SK-N-SH (cell line): ENCODE data around the gene OCEL1. TPM values are rescaled to one million over a fixed set of nuclear protein-coding genes. Genes with fewer than 3 reads are reported as not detected.

Experiments used
- CTCF ChIA-PET: fragments of 300-600, 350-600 bp; formaldehyde crosslinking; extraction: SDS; loops from one replicate; lab custom pipeline; 2021; lab: Yijun Ruan, JAX
- POLR2A ChIA-PET: fragments of 350-600 bp; sonication (Branson Sonifier 250); formaldehyde crosslinking; extraction: SDS; loops from one replicate; lab custom pipeline; 2020; ENCODE audit warnings: antibody characterized with exemption, inconsistent platforms; lab: Yijun Ruan, JAX
- DNase-seq: peaks from one replicate; pipeline ENCODE4 v3.0.0; 2012
- H2AFZ ChIP-seq: fragments of 200-600 bp; sonication (generic); 2 replicates; pipeline ENCODE4 v1.8.1; 2016; ENCODE audit warnings: antibody characterized with exemption, mild to moderate bottlenecking, low read depth
- H3F3A ChIP-seq: fragments of 200-600 bp; sonication (generic); replicated peaks from 2 replicates; pipeline ENCODE3; 2016; ENCODE audit warnings: antibody characterized with exemption, mild to moderate bottlenecking; ENCODE audit not compliant: insufficient read depth
- H3K27ac ChIP-seq, 2 experiments: fragments of 200-500 bp in 1 of 2; fragments of 200-600 bp in 1 of 2; sonication (Bioruptor generic) in 1 of 2; sonication (generic), shearing (Covaris generic) in 1 of 2; 2 replicates each; pipeline versions ENCODE4 v1.5.1 to v1.6.1; 2014 to 2016; ENCODE audit warnings: low read depth in 2 of 2, inconsistent platforms in 1 of 2, low read length in 1 of 2, mild to moderate bottlenecking in 1 of 2, mixed read lengths in 1 of 2
- H3K27me3 ChIP-seq: fragments of 200-600 bp; sonication (generic), shearing (Covaris generic); 2 replicates; pipeline ENCODE4 v1.6.1; 2016; ENCODE audit warnings: mixed run types; ENCODE audit not compliant: insufficient read depth
- H3K36me3 ChIP-seq, 2 experiments: fragments of 200-500 bp in 1 of 2; fragments of 200-600 bp in 1 of 2; sonication (Bioruptor generic) in 1 of 2; sonication (generic) in 1 of 2; replicated peaks in 1 of 2; 2 replicates each; pipeline versions ENCODE3 to v1.5.1; 2014 to 2016; ENCODE audit warnings: low read length in 1 of 2, mild to moderate bottlenecking in 1 of 2; ENCODE audit not compliant: insufficient read depth in 2 of 2, control insufficient read depth in 1 of 2
- H3K4me1 ChIP-seq, 2 experiments: fragments of 200-500 bp in 1 of 2; fragments of 200-600 bp in 1 of 2; sonication (Bioruptor generic) in 1 of 2; sonication (generic), shearing (Covaris generic) in 1 of 2; 2 replicates each; pipeline versions ENCODE4 v1.5.1 to v1.6.1; 2014 to 2016; ENCODE audit warnings: low read depth in 1 of 2, low read length in 1 of 2, mixed run types in 1 of 2; ENCODE audit not compliant: insufficient read depth in 2 of 2, control insufficient read depth in 1 of 2
- H3K4me2 ChIP-seq: fragments of 200-600 bp; sonication (generic), shearing (Covaris generic); 2 replicates; pipeline ENCODE4 v1.6.1; 2017; ENCODE audit warnings: mixed run types
- H3K4me3 ChIP-seq, 2 experiments: fragments of 200-500 bp in 1 of 2; fragments of 200-600 bp in 1 of 2; sonication (Bioruptor generic) in 1 of 2; sonication (generic), shearing (Covaris generic) in 1 of 2; 2 replicates each; pipeline versions ENCODE4 v1.5.1 to v1.8.1; 2014 to 2016; ENCODE audit warnings: low read depth in 2 of 2, inconsistent platforms in 1 of 2, low read length in 1 of 2, mild to moderate bottlenecking in 1 of 2, mixed read lengths in 1 of 2, moderate library complexity in 1 of 2
- H3K79me2 ChIP-seq: fragments of 200-600 bp; sonication (generic); 2 replicates; pipeline ENCODE4 v1.8.1; 2017; ENCODE audit warnings: mild to moderate bottlenecking; ENCODE audit not compliant: insufficient read depth
- H3K9ac ChIP-seq: fragments of 200-600 bp; sonication (generic); 2 replicates; pipeline ENCODE4 v1.6.1; 2017; ENCODE audit warnings: mixed run types
- H3K9me2 ChIP-seq: fragments of 200-600 bp; sonication (generic); 2 replicates; pipeline ENCODE4 v1.6.1; 2017; ENCODE audit warnings: mixed run types
- H3K9me3 ChIP-seq: fragments of 200-600 bp; sonication (generic); 2 replicates; pipeline ENCODE4 v1.6.1; 2017; ENCODE audit warnings: mixed run types, mild to moderate bottlenecking, moderate library complexity
- H4K20me1 ChIP-seq: fragments of 200-600 bp; sonication (generic); 2 replicates; pipeline ENCODE4 v1.6.1; 2017; ENCODE audit warnings: mild to moderate bottlenecking, mixed run types; ENCODE audit not compliant: insufficient read depth
- CHD2 ChIP-seq: fragments of 150-350 bp; IDR thresholded peaks from 2 replicates; pipeline ENCODE4 v1.6.1; 2018; ENCODE audit warnings: low read length; ENCODE audit not compliant: partially characterized antibody
- ELF1 ChIP-seq: IDR thresholded peaks from 2 replicates; pipeline ENCODE4 v1.4.0; 2012
- EP300 ChIP-seq, 2 experiments: IDR thresholded peaks; 2 replicates each; pipeline versions ENCODE4 v1.4.0 to v1.6.1; 2012; ENCODE audit warnings: borderline replicate concordance in 1 of 2, low read depth in 1 of 2, low read length in 1 of 2
- EZH2phosphoT487 ChIP-seq: fragments of 200-600 bp; sonication (generic); IDR thresholded peaks from 2 replicates; pipeline ENCODE4 v1.6.1; 2017; ENCODE audit warnings: low read depth, mixed run types, mild to moderate bottlenecking, antibody characterized with exemption, moderate library complexity, borderline replicate concordance
- FOSL2 ChIP-seq: IDR thresholded peaks from 2 replicates; pipeline ENCODE4 v1.4.0; 2012; ENCODE audit warnings: low read depth, mild to moderate bottlenecking, moderate library complexity, borderline replicate concordance
- FOXJ3 ChIP-seq: sonication (generic); formaldehyde crosslinking; IDR thresholded peaks from 2 replicates; pipeline ENCODE4 v1.5.1; 2020; ENCODE audit warnings: mild to moderate bottlenecking, missing genetic modification reagents
- GABPA ChIP-seq: IDR thresholded peaks from 2 replicates; pipeline ENCODE4 v1.4.0; 2012; ENCODE audit warnings: low read depth, mild to moderate bottlenecking
- GATA2 ChIP-seq: sonication (generic); formaldehyde crosslinking; IDR thresholded peaks from 2 replicates; pipeline ENCODE4 v1.5.0; 2020; ENCODE audit warnings: mild to moderate bottlenecking, missing genetic modification reagents
- JUND ChIP-seq: IDR thresholded peaks from 2 replicates; pipeline ENCODE4 v1.4.0; 2012
- MEF2A ChIP-seq: IDR thresholded peaks from 2 replicates; pipeline ENCODE4 v1.4.0; 2012; ENCODE audit warnings: low read depth, borderline replicate concordance
- MXI1 ChIP-seq: IDR thresholded peaks from 2 replicates; pipeline ENCODE4 v1.6.1; 2012; ENCODE audit warnings: mild to moderate bottlenecking, low read depth, low read length, improper control_type of control experiment
- NFIC ChIP-seq: IDR thresholded peaks from 2 replicates; pipeline ENCODE4 v1.4.0; 2012; ENCODE audit warnings: borderline replicate concordance
- POLR2AphosphoS5 ChIP-seq: IDR thresholded peaks from 2 replicates; pipeline ENCODE4 v1.6.1; 2012; ENCODE audit warnings: low read depth, low read length
- RXRA ChIP-seq: IDR thresholded peaks from 2 replicates; pipeline ENCODE4 v1.4.0; 2012; ENCODE audit warnings: low read depth, mild to moderate bottlenecking, borderline replicate concordance
- SMC3 ChIP-seq: IDR thresholded peaks from 2 replicates; pipeline ENCODE4 v1.6.1; 2012; ENCODE audit warnings: low read depth, low read length, improper control_type of control experiment
- YY1 ChIP-seq: IDR thresholded peaks from 2 replicates; pipeline ENCODE4 v1.4.0; 2012; ENCODE audit warnings: low read depth, mild to moderate bottlenecking
- WGBS: methylation state at CpG from one replicate; pipeline ENCODE4 v1.1.6; 2017; ENCODE audit warnings: low lambda C conversion rate; 5-methylcytosine and 5-hydroxymethylcytosine counted together
- polyA plus RNA-seq, 3 experiments: library from polyadenylated mRNA; depleted of rRNA; stranded (reverse); fragments of >200 nt; gene quantifications; 2 replicates each; pipeline ENCODE4 v1.2.3, GENCODE V29; 2012
- TF ChIP-seq, protein P1 (sequence below): fragments of 150-350 bp; IDR thresholded peaks from 2 replicates; pipeline ENCODE4 v1.6.1; 2017; ENCODE audit warnings: antibody characterized with exemption, low read length, low read depth, borderline replicate concordance
- TF ChIP-seq, protein P2 (sequence below): IDR thresholded peaks from 2 replicates; pipeline ENCODE4; 2012
- TF ChIP-seq, protein P3 (sequence below): fragments of 150-350 bp; IDR thresholded peaks from 2 replicates; pipeline ENCODE4 v1.6.1; 2016; ENCODE audit warnings: mild to moderate bottlenecking, low read depth, low read length

The OCEL1 gene
- polyA plus RNA-seq, 1 of the 3 experiments (the other 2 are of a cell fraction) = 9.8 TPM

DNA sequence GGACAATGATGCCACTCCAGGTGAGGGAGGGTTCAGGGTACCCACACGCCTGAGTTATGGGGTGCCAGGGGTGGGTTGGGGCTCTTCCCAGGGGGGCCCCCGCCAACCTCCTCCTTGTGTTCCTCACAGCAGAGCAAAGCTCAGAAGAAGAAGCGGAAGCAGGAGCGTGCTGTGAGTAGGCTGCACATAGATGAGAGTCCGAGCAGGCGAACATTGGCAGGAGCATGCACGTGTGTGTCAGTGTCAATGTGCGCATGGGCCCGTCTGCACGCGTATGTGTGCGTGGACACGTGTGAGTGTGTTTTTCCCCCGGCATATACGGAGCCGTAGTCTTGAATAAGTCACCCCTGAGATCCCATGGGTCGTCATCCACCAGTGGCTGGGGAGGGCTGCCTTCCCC lies 23.3 kb upstream of the OCEL1 start:
- H3K4me2 ChIP-seq = no peak overlapping the region
- no peak overlapping the region for H3K9ac ChIP-seq
- CTCF ChIA-PET = no interaction called here
- POLR2A ChIA-PET = interaction anchor here (0.7 kb wide), 1 partner anchor 543 kb away, joined by 5 read pairs; no protein-coding TSS in a partner anchor
- WGBS = 94% methylated on average over 15 of the region's 17 CpGs
- H3K9me3 ChIP-seq = no peaks in the 10 kb centered on the region
- H3K4me1 ChIP-seq = no peaks in the 10 kb centered on the region
- DNase-seq = no peak
- no peak overlapping the region for H3K4me3 ChIP-seq
- H3K9me2 ChIP-seq = no peaks in the 10 kb centered on the region
- H3K36me3 ChIP-seq = peaks cover 12 to 35% of the 10 kb centered on the region in 2 experiments
- TF ChIP-seq, protein P1, sequence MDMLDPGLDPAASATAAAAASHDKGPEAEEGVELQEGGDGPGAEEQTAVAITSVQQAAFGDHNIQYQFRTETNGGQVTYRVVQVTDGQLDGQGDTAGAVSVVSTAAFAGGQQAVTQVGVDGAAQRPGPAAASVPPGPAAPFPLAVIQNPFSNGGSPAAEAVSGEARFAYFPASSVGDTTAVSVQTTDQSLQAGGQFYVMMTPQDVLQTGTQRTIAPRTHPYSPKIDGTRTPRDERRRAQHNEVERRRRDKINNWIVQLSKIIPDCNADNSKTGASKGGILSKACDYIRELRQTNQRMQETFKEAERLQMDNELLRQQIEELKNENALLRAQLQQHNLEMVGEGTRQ = no peak
- TF ChIP-seq EZH2phosphoT487 (no peak), MXI1 (no peak), ELF1 (no peak), GATA2 (CRISPR knock-in tag) (no peak), NFIC (no peak)
- no peak overlapping the region for H3K27ac ChIP-seq
- H2AFZ ChIP-seq = no peak overlapping the region
- H3K27me3 ChIP-seq = no peaks in the 10 kb centered on the region
- H3F3A ChIP-seq = no peaks in the 10 kb centered on the region
- H3K79me2 ChIP-seq = no peaks in the 10 kb centered on the region
- no peaks in the 10 kb centered on the region for H4K20me1 ChIP-seq

DNA sequence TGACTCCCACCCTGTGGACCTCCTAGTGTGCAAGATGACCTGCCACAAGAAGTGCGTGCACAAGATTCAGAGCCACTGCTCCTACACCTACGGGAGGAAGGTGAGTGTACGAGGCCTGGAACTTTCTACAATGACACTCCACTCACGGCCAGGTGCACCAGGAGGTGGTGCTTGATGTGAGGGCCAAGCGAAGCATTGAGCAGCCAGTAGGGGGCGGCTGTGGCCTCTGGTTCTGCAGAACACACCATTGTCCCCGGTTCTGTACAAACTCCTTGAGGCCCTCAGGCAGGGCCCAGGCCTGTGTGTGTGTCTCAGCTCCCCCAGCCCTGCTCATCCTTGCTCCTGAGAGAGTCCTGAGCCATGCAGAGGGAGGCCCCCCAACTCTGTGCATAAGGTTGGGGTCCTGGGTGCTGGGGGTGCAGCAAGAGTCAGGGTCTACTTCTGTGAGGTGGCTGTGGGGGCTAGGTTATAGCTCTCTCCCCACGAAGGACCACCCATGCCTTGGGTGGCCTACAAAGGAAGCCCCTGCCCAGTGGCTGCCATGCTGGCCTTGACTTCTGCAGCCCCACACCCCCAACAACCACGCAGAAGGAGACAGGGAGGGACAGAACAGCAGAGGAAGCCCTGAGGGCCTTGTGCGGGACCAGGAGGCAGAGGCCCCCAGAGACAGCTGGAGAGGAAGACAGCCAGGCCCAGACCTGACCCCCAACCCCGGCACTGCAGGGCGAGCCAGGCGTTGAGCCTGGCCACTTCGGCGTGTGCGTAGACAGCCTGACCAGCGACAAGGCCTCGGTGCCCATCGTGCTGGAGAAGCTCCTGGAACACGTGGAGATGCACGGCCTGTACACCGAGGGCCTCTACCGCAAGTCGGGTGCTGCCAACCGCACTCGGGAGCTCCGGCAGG lies 20.5 kb upstream of the OCEL1 start:
- POLR2A ChIA-PET = interaction anchor here (1.2 kb wide), 1 partner anchor 9 kb away, joined by 4 read pairs; the partner anchor contains the start of gene USE1
- 70% methylated on average over 2 of the region's 27 CpGs for WGBS
- TF ChIP-seq YY1 = no peak
- no peak for TF ChIP-seq JUND
- TF ChIP-seq, protein P2, sequence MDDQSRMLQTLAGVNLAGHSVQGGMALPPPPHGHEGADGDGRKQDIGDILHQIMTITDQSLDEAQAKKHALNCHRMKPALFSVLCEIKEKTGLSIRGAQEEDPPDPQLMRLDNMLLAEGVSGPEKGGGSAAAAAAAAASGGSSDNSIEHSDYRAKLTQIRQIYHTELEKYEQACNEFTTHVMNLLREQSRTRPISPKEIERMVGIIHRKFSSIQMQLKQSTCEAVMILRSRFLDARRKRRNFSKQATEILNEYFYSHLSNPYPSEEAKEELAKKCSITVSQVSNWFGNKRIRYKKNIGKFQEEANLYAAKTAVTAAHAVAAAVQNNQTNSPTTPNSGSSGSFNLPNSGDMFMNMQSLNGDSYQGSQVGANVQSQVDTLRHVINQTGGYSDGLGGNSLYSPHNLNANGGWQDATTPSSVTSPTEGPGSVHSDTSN = no peak
- no peak for TF ChIP-seq FOXJ3 (CRISPR knock-in tag)
- TF ChIP-seq, protein P1 = no peak
- no peak for TF ChIP-seq POLR2AphosphoS5
- TF ChIP-seq MEF2A = no peak
- no peak for TF ChIP-seq FOSL2
- no peak for TF ChIP-seq GABPA
- TF ChIP-seq, protein P3, sequence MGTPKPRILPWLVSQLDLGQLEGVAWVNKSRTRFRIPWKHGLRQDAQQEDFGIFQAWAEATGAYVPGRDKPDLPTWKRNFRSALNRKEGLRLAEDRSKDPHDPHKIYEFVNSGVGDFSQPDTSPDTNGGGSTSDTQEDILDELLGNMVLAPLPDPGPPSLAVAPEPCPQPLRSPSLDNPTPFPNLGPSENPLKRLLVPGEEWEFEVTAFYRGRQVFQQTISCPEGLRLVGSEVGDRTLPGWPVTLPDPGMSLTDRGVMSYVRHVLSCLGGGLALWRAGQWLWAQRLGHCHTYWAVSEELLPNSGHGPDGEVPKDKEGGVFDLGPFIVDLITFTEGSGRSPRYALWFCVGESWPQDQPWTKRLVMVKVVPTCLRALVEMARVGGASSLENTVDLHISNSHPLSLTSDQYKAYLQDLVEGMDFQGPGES = no peak
- TF ChIP-seq EZH2phosphoT487 = no peak
- no peak for TF ChIP-seq CHD2
- no peak for TF ChIP-seq EP300 (IDR thresholded peaks at IDR 0.05; ENCODE audit: borderline replicate concordance in 1 of 2, low read depth in 1 of 2, low read length in 1 of 2)
- peak; percentile 68 for TF ChIP-seq SMC3
- TF ChIP-seq RXRA = no peak
- no peak for TF ChIP-seq GATA2 (CRISPR knock-in tag)

More for the DNA sequence above, 20.5 kb upstream of the OCEL1 start:
- Histone ChIP-seq H3K4me1 (no peaks in the 10 kb centered on the region), H3K4me3 (no peak overlapping the region), H3K4me2 (no peak overlapping the region), H3K9me3 (no peaks in the 10 kb centered on the region), H3K27ac (no peak overlapping the region), H3K9ac (no peak overlapping the region), H3K9me2 (no peaks in the 10 kb centered on the region), H3K36me3 (peaks cover 13 to 44% of the 10 kb centered on the region in 2 experiments), H2AFZ (no peak overlapping the region), H4K20me1 (no peaks in the 10 kb centered on the region), H3K79me2 (no peaks in the 10 kb centered on the region), H3K27me3 (no peaks in the 10 kb centered on the region), H3F3A (peaks cover 6% of the 10 kb centered on the region)
- CTCF ChIA-PET = interaction anchor here (0.7 to 4.1 kb wide), 13 partner anchors 9 to 137 kb away, joined by 3 to 22 read pairs (median 3); partner anchors contain the start of genes ANKLE1, BABAM1, HAUS8 and MYO9B
- peak; percentile 74 for DNase-seq
